Measurements from ENCODE around the gene JKAMP.

- TF ChIP-seq ZNF274 (IDR thresholded peaks at IDR 0.05; ENCODE audit: low read depth, low read length) = no peak
- no peak for TF ChIP-seq YY1 (IDR thresholded peaks at IDR 0.05; ENCODE audit: insufficient read depth, insufficient read length)
These were observed 25.7 kb downstream of the JKAMP start for GRCh38 chr14:59510001-59510400.

Measured in NT2/D1 (cell line).